CMK (cell line): ENCODE results near the gene PABPN1.
A peak's percentile ranks its signal among the peaks of the same experiment; 100 is the strongest.
"Not testable (repeated sequence)": the region's sequence is repeated elsewhere in the genome, so short reads cannot be mapped to it uniquely, and the experiment has no call there.

Source experiments
- DNase-seq: peaks from one replicate; pipeline ENCODE4 v3.0.0-alpha.2; 2010; ENCODE audit warnings: low read depth

PABPN1 gene, protein sequence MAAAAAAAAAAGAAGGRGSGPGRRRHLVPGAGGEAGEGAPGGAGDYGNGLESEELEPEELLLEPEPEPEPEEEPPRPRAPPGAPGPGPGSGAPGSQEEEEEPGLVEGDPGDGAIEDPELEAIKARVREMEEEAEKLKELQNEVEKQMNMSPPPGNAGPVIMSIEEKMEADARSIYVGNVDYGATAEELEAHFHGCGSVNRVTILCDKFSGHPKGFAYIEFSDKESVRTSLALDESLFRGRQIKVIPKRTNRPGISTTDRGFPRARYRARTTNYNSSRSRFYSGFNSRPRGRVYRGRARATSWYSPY

GRCh38 chr14:23320584-23321571 lies at the start of gene PABPN1:
PABPN1 (plus strand) TSS chr14:23321457; CDS start chr14:23321470, 13 bp downstream.
- peak; percentile 96 for DNase-seq

DNA sequence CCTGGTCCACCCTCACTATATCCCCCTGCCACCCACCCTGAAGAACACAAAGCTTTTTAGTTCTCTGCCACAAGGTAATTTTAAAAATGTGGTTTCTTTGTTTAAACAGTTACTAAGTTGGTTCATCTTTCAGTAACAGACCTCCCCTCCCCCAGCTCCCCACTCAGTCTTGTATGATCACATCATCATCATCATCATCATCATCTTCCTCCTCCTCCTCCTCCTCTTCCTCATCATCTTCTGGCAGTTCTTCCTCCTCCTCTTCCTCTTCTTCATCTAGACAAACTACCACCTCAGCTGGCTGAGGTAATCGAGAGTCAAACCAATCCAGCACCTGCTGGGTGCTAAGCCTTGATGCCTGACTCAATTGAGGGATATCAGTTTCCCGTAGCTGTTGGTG lies 45.8 kb upstream of the PABPN1 start:
- no peak for DNase-seq

DNA sequence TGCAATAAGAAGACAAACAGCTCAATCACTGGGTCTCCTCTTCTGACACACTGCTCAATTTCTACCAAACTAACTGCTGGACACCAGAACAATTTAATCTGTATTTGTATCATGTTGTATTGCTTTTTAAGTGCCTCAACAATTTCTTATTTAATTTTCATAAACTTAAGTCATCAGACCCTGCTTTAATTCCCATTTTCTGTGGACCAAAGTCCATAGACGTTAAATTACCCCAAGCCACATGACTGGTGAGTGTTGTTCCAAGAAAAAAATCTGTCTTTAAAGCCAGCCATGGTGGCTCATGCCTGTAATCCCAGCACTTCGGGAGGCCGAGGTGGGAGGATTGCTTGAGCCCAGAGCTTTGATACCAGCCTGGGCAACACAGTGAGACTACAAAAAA lies 44.1 kb upstream of the PABPN1 start:
- DNase-seq = no peak

DNA sequence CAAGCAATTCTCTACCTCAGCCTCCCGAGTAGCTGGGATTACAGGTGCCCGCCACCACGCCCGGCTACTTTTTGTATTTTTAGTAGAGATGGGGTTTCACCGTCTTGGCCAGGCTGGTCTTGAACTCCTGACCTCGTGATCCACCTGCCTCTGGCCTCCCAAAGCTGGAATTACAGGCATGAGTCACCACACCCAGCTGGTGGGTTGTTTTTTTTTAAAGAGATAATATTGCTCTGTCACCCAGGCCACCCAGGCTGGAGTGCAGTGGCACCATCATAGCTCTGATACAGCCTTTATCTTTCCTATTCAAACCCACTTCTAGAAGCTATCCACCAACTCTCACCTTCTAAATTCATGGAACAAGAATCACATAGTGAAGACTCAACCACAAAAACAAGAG lies 43.3 kb upstream of the PABPN1 start:
- not testable (repeated sequence) for DNase-seq

DNA sequence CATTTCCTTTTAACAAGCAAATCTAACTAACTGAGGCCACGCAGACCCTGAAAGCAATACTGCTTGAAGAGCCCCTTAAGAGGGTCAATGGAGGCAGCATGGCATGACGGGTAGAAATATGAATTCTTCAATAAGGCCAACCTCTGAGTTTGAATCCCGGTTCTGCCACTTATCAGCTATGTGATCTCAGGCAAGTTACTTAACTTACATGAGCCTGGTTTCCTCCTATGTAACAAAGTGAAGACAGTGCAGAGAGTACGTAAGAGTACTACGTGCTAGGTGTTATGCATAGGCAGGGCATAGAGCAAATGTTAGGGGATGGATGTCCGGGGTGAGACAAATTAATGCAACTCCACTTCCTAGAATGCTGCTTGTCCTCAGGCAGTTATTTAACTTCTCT lies 40.0 kb upstream of the PABPN1 start:
- DNase-seq = no peak

DNA sequence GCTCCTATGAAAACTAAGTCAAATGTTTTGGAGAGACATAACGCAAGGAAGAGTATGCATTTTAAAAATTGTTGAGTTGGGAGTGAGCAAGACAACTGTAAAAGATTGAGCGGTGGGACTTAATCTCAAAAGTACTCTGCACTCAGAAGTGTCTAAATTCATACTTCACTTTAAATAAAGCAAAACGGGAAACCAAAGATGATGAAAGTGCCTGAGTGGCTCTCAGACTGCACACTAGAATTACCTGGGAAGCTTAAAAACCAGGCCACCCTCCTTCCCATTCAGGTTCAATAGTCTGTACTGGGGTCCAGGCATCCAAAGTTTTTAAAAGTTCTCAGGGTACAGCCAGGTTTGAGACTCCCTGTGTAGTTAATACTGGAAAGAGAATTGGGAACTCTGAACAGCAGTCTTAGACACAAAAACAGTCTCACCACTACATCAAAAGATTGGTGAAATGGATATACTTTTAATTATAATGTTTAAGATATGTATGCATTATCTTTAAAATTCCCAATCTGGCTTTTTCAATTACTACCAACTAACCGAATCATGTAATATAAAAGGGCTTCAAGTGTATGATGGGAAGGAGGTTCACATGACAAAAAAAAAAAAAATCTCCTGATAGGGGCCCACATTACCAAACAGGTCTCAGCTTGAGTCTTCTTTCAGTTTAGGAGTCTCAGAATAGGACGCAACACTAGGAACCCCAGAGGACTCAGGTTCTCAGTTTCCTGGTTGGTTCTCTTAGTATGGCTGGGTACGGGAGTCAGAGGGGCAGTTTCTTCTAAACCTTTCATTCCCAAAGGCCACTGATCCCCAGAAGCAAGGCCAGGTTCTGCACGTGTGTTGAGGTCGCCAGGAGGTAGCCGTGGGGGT lies 36.4 kb upstream of the PABPN1 start:
- DNase-seq = no peak

DNA sequence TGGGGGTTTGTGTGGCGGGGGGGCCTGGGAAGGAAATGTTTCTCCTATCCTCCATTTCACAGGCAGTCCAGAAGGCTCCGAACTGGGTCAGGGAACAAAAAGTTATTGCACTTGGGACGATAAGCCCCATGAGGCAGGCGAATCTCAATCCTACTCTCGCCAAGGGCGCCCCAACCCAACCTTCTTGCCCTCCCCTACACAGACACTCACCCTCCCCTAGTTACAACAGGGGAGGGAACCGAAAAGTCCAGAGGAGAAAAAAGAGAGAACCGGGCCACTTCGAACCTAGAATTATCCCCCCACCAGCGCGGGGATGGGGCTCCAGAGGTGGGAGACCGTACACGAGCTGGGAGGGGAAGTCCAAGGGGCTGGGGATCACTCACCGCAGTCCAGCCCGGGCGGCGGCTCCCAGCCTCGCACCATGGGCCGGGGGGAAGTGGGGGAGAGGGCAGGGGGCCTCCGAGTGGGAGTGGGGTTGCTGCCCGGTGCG lies 35.7 kb upstream of the PABPN1 start:
- DNase-seq = no peak

- DNase-seq = peak; percentile 75
Measured at GRCh38 chr14:23286020-23286901, 35.0 kb upstream of the PABPN1 start, which contains the start of gene HOMEZ. HOMEZ (minus strand) TSS chr14:23286132; CDS start chr14:23285952, 180 bp downstream.

- DNase-seq = no peak
Measured at GRCh38 chr14:23286902-23287479, 34.3 kb upstream of the PABPN1 start.

DNA sequence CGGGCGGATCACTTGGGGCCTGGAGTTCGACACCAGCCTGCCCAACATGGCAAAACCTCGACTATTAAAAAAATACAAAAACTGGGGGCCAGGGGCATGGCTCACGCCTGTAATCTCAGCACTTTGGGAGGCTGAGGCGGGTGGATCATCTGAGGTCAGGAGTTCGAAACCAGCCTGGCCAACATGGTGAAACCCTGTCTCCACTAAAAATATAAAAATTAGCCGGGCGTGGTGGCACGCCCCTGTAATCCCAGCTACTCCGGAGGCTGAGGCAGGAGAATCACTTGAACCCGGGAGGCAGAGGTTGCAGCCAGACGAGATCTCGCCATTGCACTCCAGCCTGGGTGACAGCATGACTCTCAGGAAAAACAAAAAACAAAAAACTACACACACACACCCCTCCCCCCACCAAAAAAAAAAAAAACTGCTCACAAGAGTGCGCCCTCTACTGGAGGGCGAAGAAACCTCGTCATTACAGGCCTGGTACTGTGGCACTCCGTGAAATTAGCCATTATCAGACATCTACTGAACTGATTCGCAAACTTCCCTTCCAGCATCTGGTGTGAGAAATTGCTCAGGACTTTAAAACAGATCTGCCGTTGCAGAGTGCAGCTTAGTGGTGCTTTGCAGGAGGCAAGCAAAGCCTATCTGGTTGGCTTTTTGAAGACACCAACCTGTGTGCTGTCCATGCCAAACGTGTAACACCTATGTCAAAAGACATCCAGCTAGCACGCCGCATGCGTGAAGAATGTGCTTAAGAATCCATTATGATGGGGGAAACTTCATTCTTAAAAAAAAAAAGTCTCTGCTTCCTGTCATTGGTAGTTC lies 26.3 kb upstream of the PABPN1 start:
- no peak for DNase-seq

DNA sequence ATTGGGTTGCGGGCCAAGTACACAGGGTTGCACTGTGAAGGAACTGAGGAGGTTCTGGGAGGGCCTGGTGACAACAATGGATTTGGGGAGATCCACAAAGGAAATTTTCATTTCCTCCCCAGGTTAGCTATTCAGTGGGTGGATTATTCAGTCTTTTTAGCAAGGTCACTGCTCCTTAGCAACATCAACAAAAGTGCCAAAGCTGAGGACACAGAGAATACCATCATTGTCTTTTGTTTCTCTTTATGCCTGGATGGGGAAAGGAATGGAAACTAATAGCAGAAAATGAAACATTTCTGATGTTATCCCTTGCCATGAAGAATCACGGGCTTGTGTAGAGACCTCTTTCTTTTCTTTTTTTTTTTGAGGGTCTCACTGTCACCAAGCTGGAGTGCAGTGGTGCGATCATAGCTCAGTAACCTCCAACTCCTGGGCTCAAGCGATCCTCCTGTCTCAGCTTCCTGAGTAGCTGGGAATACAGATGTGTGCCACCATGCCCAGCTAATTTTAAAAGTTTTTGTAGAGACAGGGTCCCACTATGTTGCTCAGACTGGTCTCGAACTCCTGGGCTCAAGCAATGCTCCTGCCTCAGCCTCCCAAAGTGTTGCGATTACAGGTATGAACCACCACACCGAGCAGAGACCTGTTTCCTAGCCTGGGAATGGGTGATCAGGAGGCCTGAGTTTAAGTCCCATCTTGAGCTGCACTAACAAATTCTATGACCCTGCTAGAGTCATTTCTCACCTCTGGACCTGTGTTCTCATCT lies 25.1 kb upstream of the PABPN1 start:
- no peak for DNase-seq

- no peak for DNase-seq
Measured at GRCh38 chr14:23297096-23297495, 24.2 kb upstream of the PABPN1 start.

DNA sequence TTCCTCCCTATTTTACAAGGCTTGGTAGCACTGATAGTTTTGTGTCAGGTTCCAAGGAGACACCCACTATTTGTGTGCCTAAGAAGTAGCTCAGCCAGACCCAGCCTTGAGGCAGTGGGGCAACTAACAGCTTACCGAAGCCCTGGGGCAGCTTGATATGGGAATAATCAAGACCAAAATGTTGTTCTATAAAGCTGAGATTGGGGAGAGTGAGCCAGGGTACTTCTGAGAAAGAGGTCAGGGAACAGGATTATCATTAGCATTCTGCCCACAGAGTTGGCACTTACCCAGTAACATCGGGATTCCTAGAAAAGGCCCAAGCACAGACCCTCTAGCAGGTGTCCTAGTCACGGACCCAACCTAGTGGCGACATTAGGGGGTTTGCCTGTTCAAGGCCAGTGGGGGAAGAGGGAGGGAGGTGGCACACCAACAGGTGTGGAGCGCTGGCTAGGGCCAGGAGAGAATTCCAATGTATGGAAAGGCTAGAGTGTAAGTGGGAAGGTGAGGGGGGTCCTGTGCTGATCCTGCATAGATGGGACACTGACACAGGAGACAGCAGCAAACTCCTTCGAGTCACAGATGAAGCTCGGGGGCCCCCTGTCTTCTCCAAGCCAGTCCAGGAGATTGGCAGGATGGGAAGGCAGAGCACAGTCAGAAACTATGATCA lies 23.5 kb upstream of the PABPN1 start:
- DNase-seq = no peak

DNA sequence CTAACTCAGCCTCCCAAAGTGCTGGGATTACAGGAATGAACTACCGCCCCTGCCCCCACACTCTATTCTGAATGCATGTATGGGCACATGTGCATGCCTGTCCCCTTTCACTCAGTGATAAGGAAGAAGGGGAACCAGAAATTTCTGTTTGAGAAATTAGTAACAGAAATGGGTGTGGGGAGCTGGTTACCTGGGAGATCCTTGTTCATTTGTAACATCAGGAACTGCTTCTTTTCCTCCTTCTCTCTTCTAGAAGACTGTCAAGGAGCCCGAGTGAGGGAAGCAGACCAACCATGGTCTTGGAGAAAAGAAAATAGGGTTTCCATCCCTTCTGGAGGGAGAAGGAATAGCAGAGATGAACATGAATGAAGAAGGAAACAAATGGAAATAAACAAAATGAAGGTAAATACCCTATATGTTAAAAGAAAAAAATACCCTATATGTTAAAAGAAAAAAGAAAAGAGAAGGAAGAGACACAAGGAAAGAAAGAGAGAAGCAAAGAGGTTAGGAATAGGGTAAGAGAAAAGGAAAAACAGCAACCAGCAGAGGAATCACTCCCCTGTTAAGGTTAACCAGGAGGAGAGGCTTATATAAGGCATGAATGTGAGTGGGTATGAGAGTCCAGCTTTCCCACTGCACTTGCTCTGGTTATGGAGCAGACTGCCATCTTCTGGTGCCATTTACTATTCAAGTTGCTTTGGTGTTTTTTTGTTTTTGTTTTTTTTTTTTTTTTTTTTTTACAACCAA lies 21.9 kb upstream of the PABPN1 start:
- no peak for DNase-seq

DNA sequence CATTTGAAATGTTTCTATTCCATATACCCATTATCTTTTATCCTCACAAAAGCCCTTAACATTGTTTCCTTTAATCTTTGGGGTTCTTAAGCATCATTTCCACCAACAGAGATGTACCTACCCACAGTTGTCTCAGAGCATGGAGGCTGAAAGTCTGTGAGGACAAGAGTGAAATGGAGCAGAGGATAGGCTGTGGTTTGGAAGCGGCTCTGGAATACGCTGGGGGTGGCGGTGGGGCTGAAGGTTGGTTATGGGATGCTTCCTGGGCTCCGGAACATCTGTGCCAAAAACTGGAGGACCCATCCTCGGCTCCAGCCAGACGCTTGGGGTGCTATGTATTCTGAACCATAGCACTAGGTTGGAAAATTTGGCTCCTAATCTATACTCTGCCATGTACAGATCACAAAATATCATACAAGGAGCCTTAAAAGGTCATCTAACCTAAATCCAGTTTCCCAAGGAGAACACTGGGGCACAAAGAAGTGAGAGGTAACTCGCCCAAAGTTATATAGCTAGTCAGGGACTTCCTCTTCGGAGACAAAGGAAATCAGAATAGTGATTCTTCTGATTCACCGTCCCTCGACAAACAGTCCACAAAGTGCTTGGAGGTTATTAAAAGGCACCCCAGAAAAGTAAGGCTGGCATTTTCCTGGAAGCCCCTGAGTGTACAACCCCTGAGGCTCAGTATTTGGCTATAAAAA lies 21.1 kb upstream of the PABPN1 start:
- no peak for DNase-seq

GRCh38 chr14:23300687-23301223 lies 20.5 kb upstream of the PABPN1 start:
- DNase-seq = no peak
